SU-DHL-6 (cell line): ENCODE measurements around the gene COL13A1.

ENCODE experiments used
- H2AFZ ChIP-seq: fragments of 200-600 bp; sonication (generic); 2 replicates; pipeline ENCODE4 v1.6.1; 2014; ENCODE audit warnings: low read depth, mild to moderate bottlenecking, moderate library complexity, mixed read lengths, antibody characterized with exemption, low read length; ENCODE audit not compliant: severe bottlenecking
- H3F3A ChIP-seq: fragments of 200-600 bp; shearing (Covaris generic); 2 replicates; pipeline ENCODE4 v1.6.0; 2016; ENCODE audit warnings: antibody characterized with exemption, mild to moderate bottlenecking; ENCODE audit not compliant: insufficient read depth
- H3K27ac ChIP-seq: fragments of 200-600 bp; sonication (generic); 2 replicates; pipeline ENCODE4 v1.5.1; 2016; ENCODE audit warnings: low read depth, mild to moderate bottlenecking, low read length, moderate library complexity, mixed read lengths
- H3K27me3 ChIP-seq: fragments of 200-600 bp; sonication (generic), shearing (Covaris generic); 2 replicates; pipeline ENCODE4 v1.6.0; 2014; ENCODE audit warnings: mild to moderate bottlenecking, low read length
- H3K36me3 ChIP-seq: fragments of 200-600 bp; sonication (generic); 2 replicates; pipeline ENCODE4 v1.6.1; 2014; ENCODE audit warnings: mild to moderate bottlenecking, low read length, mixed read lengths
- H3K4me2 ChIP-seq: fragments of 300-600, 200-600 bp; shearing (Covaris generic), sonication (generic); 2 replicates; pipeline ENCODE4 v1.6.0; 2014; ENCODE audit warnings: low read length, low read depth, mild to moderate bottlenecking; ENCODE audit not compliant: poor library complexity, severe bottlenecking
- H3K4me3 ChIP-seq: fragments of 200-600 bp; sonication (generic); 2 replicates; pipeline ENCODE4 v1.5.1; 2014; ENCODE audit warnings: antibody characterized with exemption, low read length, mild to moderate bottlenecking, mixed read lengths; ENCODE audit not compliant: insufficient read depth, poor library complexity, severe bottlenecking
- H3K79me2 ChIP-seq: fragments of 200-600 bp; sonication (generic); 2 replicates; pipeline ENCODE4 v1.6.1; 2014; ENCODE audit warnings: mild to moderate bottlenecking, low read length, moderate library complexity; ENCODE audit not compliant: insufficient read depth
- H3K9ac ChIP-seq: fragments of 200-600 bp; sonication (generic); 2 replicates; pipeline ENCODE4 v1.7.0; 2014; ENCODE audit warnings: mild to moderate bottlenecking, low read length
- H3K9me2 ChIP-seq: fragments of 200-600 bp; sonication (generic); replicated peaks from 2 replicates; pipeline ENCODE4 v1.6.1; 2014; ENCODE audit warnings: low read length; ENCODE audit not compliant: insufficient read depth
- H3K9me3 ChIP-seq: fragments of 200-600 bp; sonication (generic); 2 replicates; pipeline ENCODE4 v1.6.1; 2014; ENCODE audit warnings: low read length, mixed read lengths; ENCODE audit not compliant: insufficient read depth
- H4K20me1 ChIP-seq: fragments of 200-600 bp; sonication (generic); 2 replicates; pipeline ENCODE4 v1.6.1; 2014; ENCODE audit warnings: low read depth, mild to moderate bottlenecking, antibody characterized with exemption, low read length, moderate library complexity, mixed read lengths
- CTCF ChIP-seq: fragments of 200-600 bp; sonication (generic); IDR thresholded peaks from one replicate; pipeline ENCODE4 v1.5.1; 2017; ENCODE audit warnings: antibody characterized with exemption, mild to moderate bottlenecking, low read length, moderate library complexity; ENCODE audit not compliant: insufficient read depth, poor library complexity, severe bottlenecking
- EZH2phosphoT487 ChIP-seq: fragments of 200-600 bp; sonication (generic), shearing (Covaris generic); conservative IDR thresholded peaks from 2 replicates; pipeline ENCODE4 v1.6.1; 2018; ENCODE audit warnings: mild to moderate bottlenecking, antibody characterized with exemption, low read length, moderate library complexity, mixed read lengths

Gene COL13A1

DNA sequence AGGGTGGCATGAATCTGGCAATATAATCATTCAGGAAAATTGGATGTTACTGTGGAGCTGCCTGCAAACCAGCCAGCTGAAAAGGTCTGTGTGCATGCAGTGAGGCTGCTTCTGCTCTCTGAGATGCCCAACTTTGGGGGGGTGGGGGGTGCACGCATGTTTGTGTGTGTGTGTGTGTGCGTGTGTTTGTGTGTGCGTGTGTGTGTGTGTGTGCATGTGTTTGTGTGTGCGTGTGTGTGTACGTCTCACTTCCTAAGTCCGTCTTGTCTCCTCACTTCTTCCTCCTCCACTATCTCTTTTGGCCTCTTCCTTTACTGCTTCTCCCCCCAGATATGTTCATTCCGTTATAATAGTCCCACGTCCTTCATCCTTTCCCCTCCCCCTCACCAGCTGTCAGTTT is 148.1 kb downstream of the COL13A1 start:
- Histone ChIP-seq H3K4me2 (no peak overlapping the region), H3K9ac (no peak overlapping the region), H3K9me3 (no peaks in the 10 kb centered on the region), H3K27ac (no peak overlapping the region), H3K36me3 (no peaks in the 10 kb centered on the region), H3F3A (no peaks in the 10 kb centered on the region), H3K27me3 (no peaks in the 10 kb centered on the region), H3K4me3 (no peak overlapping the region), H3K9me2 (no peaks in the 10 kb centered on the region), H2AFZ (no peak overlapping the region), H4K20me1 (no peaks in the 10 kb centered on the region), H3K79me2 (no peaks in the 10 kb centered on the region)
- no peak for TF ChIP-seq EZH2phosphoT487
- TF ChIP-seq CTCF, result no peak

DNA sequence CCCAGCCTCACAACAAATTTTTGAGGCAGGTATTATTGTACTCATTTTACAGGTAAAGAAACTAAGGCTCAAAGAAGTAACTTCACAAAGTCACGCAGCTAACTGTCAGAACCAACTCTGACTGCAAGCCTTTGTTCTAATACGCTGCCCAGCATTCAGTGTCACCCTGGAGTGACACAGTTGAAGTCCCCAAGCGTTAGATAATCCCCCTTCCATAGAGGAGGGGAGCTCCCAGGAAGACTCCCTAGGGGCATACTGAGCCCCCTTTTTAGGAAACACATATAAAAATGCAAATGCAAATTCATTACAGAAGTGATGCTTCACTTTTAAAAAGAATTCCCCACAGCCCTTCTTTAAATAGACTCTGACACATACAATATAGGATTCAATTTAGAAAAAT is 150.0 kb downstream of the COL13A1 start:
- no peak overlapping the region for H2AFZ ChIP-seq
- H3K9ac ChIP-seq, result no peak overlapping the region
- no peaks in the 10 kb centered on the region for H3F3A ChIP-seq
- H3K4me3 ChIP-seq, result no peak overlapping the region
- H3K79me2 ChIP-seq, result no peaks in the 10 kb centered on the region
- TF ChIP-seq EZH2phosphoT487 (no peak), CTCF (no peak)
- no peaks in the 10 kb centered on the region for H3K9me3 ChIP-seq
- no peaks in the 10 kb centered on the region for H3K9me2 ChIP-seq
- H3K27me3 ChIP-seq, result no peaks in the 10 kb centered on the region
- H3K27ac ChIP-seq, result no peak overlapping the region
- no peaks in the 10 kb centered on the region for H4K20me1 ChIP-seq
- no peaks in the 10 kb centered on the region for H3K36me3 ChIP-seq
- no peak overlapping the region for H3K4me2 ChIP-seq

- Histone ChIP-seq H3K4me3 (no peak overlapping the region), H3K79me2 (no peaks in the 10 kb centered on the region), H3F3A (no peaks in the 10 kb centered on the region), H3K9me2 (no peaks in the 10 kb centered on the region), H3K36me3 (no peaks in the 10 kb centered on the region), H3K27me3 (no peaks in the 10 kb centered on the region), H3K4me2 (no peak overlapping the region), H3K27ac (no peak overlapping the region), H2AFZ (no peak overlapping the region), H3K9me3 (no peaks in the 10 kb centered on the region), H4K20me1 (no peaks in the 10 kb centered on the region), H3K9ac (no peak overlapping the region)
- TF ChIP-seq CTCF (no peak), EZH2phosphoT487 (no peak)
Measured at GRCh38 chr10:69952069-69952800, 150.5 kb downstream of the COL13A1 start.
